Lower leg skin (tissue), 4 donors: ENCODE data around the gene CTTNBP2. TPM values are rescaled to one million over a fixed set of nuclear protein-coding genes. Genes with fewer than 3 reads are reported as not detected.

Experiments
- DNase-seq, 2 donors: peaks; one replicate each; pipeline ENCODE4 v3.0.0-alpha.2; 2019; ENCODE audit warnings: low spot score in 2 of 2
- H3K4me3 ChIP-seq: fragments of 200-600 bp; sonication (generic); 2 replicates; pipeline ENCODE4 v1.5.1; 2017; ENCODE audit warnings: mild to moderate bottlenecking, low read depth; ENCODE audit not compliant: poor library complexity, severe bottlenecking
- CTCF ChIP-seq, 3 donors: fragments of 450-650 bp; IDR thresholded peaks; one replicate each; pipeline ENCODE4 v1.5.1; 2016; ENCODE audit warnings: antibody characterized with exemption in 3 of 3, mild to moderate bottlenecking in 3 of 3, moderate library complexity in 2 of 3
- POLR2A ChIP-seq, 2 donors: fragments of 450-650 bp; IDR thresholded peaks; one replicate each; pipeline ENCODE4 v1.6.1; 2016 to 2017; ENCODE audit warnings: antibody characterized with exemption in 2 of 2, mild to moderate bottlenecking in 1 of 2, moderate library complexity in 1 of 2
- WGBS, 2 donors: methylation state at CpG; one replicate each; pipeline ENCODE4 v1.1.5; 2018; 5-methylcytosine and 5-hydroxymethylcytosine counted together
- intact Hi-C: fragments of 100-400 bp; cut with DNase I; formaldehyde crosslinking; loops from one replicate; pipeline ENCODE4 v1.15.0; 2023; ENCODE audit warnings: low total_unique reads
- total RNA-seq, 4 donors: library from RNA; depleted of rRNA; stranded (reverse); fragments of >200 nt; gene quantifications; one replicate each; pipeline ENCODE4 v1.1.0, GENCODE V29; 2016

The CTTNBP2 gene
- total RNA-seq, 4 donors from 2014 or later, result 1.2 to 7.6 (median 5.8) TPM

- intact Hi-C loops, result no loop called here
- no peak for TF ChIP-seq CTCF (IDR thresholded peaks at IDR 0.05)
- no peak overlapping the region for H3K4me3 ChIP-seq
- no peak for DNase-seq
- 88 to 98% methylated on average over 1 of the region's 1 CpG for WGBS, 2 donors
Observed at GRCh38 chr7:117894037-117894436, 20.8 kb upstream of the CTTNBP2 start.

- DNase-seq, result no peak
- TF ChIP-seq POLR2A (IDR thresholded peaks at IDR 0.05) (no peak), CTCF (IDR thresholded peaks at IDR 0.05) (no peak)
- no peak overlapping the region for H3K4me3 ChIP-seq
- WGBS, 2 donors, result 85 to 94% methylated on average over 2 of the region's 2 CpGs
- intact Hi-C loops, result no loop called here
Observed at GRCh38 chr7:117892821-117893220, 19.6 kb upstream of the CTTNBP2 start.

GRCh38 chr7:117889611-117890010 lies 16.4 kb upstream of the CTTNBP2 start:
- no peak overlapping the region for H3K4me3 ChIP-seq
- no peak for DNase-seq
- intact Hi-C loops, result no loop called here
- no peak for TF ChIP-seq POLR2A (IDR thresholded peaks at IDR 0.05)
- TF ChIP-seq CTCF (IDR thresholded peaks at IDR 0.05), result no peak

GRCh38 chr7:117888627-117889026 lies 15.4 kb upstream of the CTTNBP2 start:
- TF ChIP-seq POLR2A (IDR thresholded peaks at IDR 0.05) (no peak), CTCF (IDR thresholded peaks at IDR 0.05) (no peak)
- no peak for DNase-seq
- intact Hi-C loops, result no loop called here
- WGBS, 2 donors, result 78 to 81% methylated on average over 1 of the region's 1 CpG
- H3K4me3 ChIP-seq, result no peak overlapping the region

GRCh38 chr7:117882594-117882993 lies 9.4 kb upstream of the CTTNBP2 start:
- 96 to 100% methylated on average over 2 of the region's 2 CpGs for WGBS, 2 donors
- TF ChIP-seq POLR2A (IDR thresholded peaks at IDR 0.05), result no peak
- no peak for TF ChIP-seq CTCF (IDR thresholded peaks at IDR 0.05)
- intact Hi-C loops, result no loop called here
- no peak overlapping the region for H3K4me3 ChIP-seq
- DNase-seq, result no peak

- no peak for DNase-seq
- WGBS, 2 donors, result 78 to 82% methylated on average over 1 of the region's 1 CpG
- intact Hi-C loops, result no loop called here
- no peak for TF ChIP-seq CTCF (IDR thresholded peaks at IDR 0.05)
- TF ChIP-seq POLR2A (IDR thresholded peaks at IDR 0.05), result no peak
- H3K4me3 ChIP-seq, result no peak overlapping the region
Observed at GRCh38 chr7:117876761-117877160, 3.5 kb upstream of the CTTNBP2 start.
